Neuronal stem cell (in vitro differentiated cells): ENCODE data around the gene COG4.

ENCODE experiments used
- DNase-seq: peaks from one replicate; pipeline ENCODE4 v3.0.0-alpha.2; 2013; ENCODE audit warnings: low spot score
- H2AFZ ChIP-seq: one replicate; pipeline ENCODE4 v1.6.1; 2013; ENCODE audit warnings: mild to moderate bottlenecking, low read length, inconsistent platforms
- H2AK5ac ChIP-seq: 2 replicates; pipeline ENCODE4 v1.6.1; 2013; ENCODE audit warnings: low read depth, mild to moderate bottlenecking, inconsistent platforms, low read length, moderate library complexity, mixed read lengths
- H2BK120ac ChIP-seq: 2 replicates; pipeline ENCODE4 v1.6.1; 2013; ENCODE audit warnings: low read depth, mild to moderate bottlenecking, inconsistent platforms, low read length, moderate library complexity, mixed read lengths
- H2BK12ac ChIP-seq: one replicate; pipeline ENCODE4 v1.6.1; 2013; ENCODE audit warnings: low read length, inconsistent platforms
- H2BK15ac ChIP-seq: 2 replicates; pipeline ENCODE4 v1.6.1; 2013; ENCODE audit warnings: mild to moderate bottlenecking, low read length, inconsistent platforms, mixed read lengths
- H2BK5ac ChIP-seq: one replicate; pipeline ENCODE4 v1.6.1; 2013; ENCODE audit warnings: inconsistent platforms, mild to moderate bottlenecking, low read length, moderate library complexity
- H3K14ac ChIP-seq: one replicate; pipeline ENCODE4 v1.6.1; 2013; ENCODE audit warnings: low read length, inconsistent platforms
- H3K18ac ChIP-seq: 2 replicates; pipeline ENCODE4 v1.6.1; 2013; ENCODE audit warnings: low read length, inconsistent platforms
- H3K23ac ChIP-seq: 2 replicates; pipeline ENCODE4 v1.6.1; 2013; ENCODE audit warnings: low read depth, mild to moderate bottlenecking, mixed read lengths, low read length, inconsistent platforms; ENCODE audit not compliant: poor library complexity
- H3K27ac ChIP-seq: replicated peaks from 3 replicates; pipeline ENCODE4 v1.5.1; 2013; ENCODE audit warnings: low read length, inconsistent platforms
- H3K27me3 ChIP-seq, 3 experiments: 2 replicates each; pipeline ENCODE4 v1.6.1; 2013; ENCODE audit warnings: low read length in 3 of 3, mild to moderate bottlenecking in 2 of 3, inconsistent platforms in 1 of 3, low read depth in 1 of 3, mixed read lengths in 1 of 3, moderate library complexity in 1 of 3; ENCODE audit not compliant: control insufficient read depth in 3 of 3, insufficient read depth in 3 of 3
- H3K36me3 ChIP-seq, 2 donors: replicated peaks in 1 of 2; 2 replicates each; pipeline ENCODE4 v1.6.1; 2013; ENCODE audit warnings: low read length in 2 of 2; ENCODE audit not compliant: control insufficient read depth in 2 of 2, insufficient read depth in 2 of 2
- H3K4ac ChIP-seq: 2 replicates; pipeline ENCODE4 v1.6.1; 2013; ENCODE audit warnings: inconsistent platforms, mild to moderate bottlenecking, low read length, moderate library complexity
- H3K4me1 ChIP-seq, 2 donors: 1 replicate in 1 of 2; 2 replicates in 1 of 2; pipeline ENCODE4 v1.6.1; 2013; ENCODE audit warnings: low read length in 2 of 2, low read depth in 1 of 2; ENCODE audit not compliant: control insufficient read depth in 2 of 2, insufficient read depth in 1 of 2
- H3K4me2 ChIP-seq: one replicate; pipeline ENCODE4 v1.6.1; 2013; ENCODE audit warnings: mild to moderate bottlenecking, low read length, inconsistent platforms; ENCODE audit not compliant: insufficient read depth, poor library complexity, severe bottlenecking
- H3K4me3 ChIP-seq, 2 donors: 2 replicates each; pipeline ENCODE4 v1.5.1; 2013; ENCODE audit warnings: low read length in 2 of 2, mild to moderate bottlenecking in 2 of 2, inconsistent platforms in 1 of 2, moderate library complexity in 1 of 2
- H3K79me1 ChIP-seq: one replicate; pipeline ENCODE4 v1.6.1; 2013; ENCODE audit warnings: low read depth, mild to moderate bottlenecking, inconsistent platforms, low read length, moderate library complexity
- H3K9ac ChIP-seq: one replicate; pipeline ENCODE4 v1.6.1; 2013; ENCODE audit warnings: mild to moderate bottlenecking, low read depth, low read length, inconsistent platforms; ENCODE audit not compliant: poor library complexity
- H3K9me3 ChIP-seq, 2 donors: replicated peaks in 1 of 2; 2 replicates each; pipeline versions ENCODE3 to v1.6.1; 2013; ENCODE audit warnings: low read length in 2 of 2, mild to moderate bottlenecking in 2 of 2, inconsistent platforms in 1 of 2, low read depth in 1 of 2, mixed read lengths in 1 of 2, moderate library complexity in 1 of 2; ENCODE audit not compliant: control insufficient read depth in 2 of 2, insufficient read depth in 1 of 2
- H4K8ac ChIP-seq: one replicate; pipeline ENCODE4 v1.6.1; 2013; ENCODE audit warnings: low read depth, mild to moderate bottlenecking, inconsistent platforms, low read length, moderate library complexity
- H4K91ac ChIP-seq: one replicate; pipeline ENCODE4 v1.6.1; 2013; ENCODE audit warnings: low read length, low read depth, mild to moderate bottlenecking, inconsistent platforms; ENCODE audit not compliant: poor library complexity
- WGBS, 2 donors: extraction: QIAGEN DNeasy Blood & Tissue Kit; methylation state at CpG; one replicate each; pipeline ENCODE4 v1.1.7; 2013; ENCODE audit warnings: missing lambda C conversion rate in 2 of 2, mixed read lengths in 1 of 2; ENCODE audit not compliant: insufficient read length in 2 of 2, insufficient replicate concordance in 1 of 2; ENCODE audit errors: extremely low coverage in 2 of 2; 5-methylcytosine and 5-hydroxymethylcytosine counted together

The COG4 gene

GRCh38 chr16:70570967-70571570 is 47.7 kb upstream of the COG4 start:
- Histone ChIP-seq H3K4me3 (no peak overlapping the region), H2BK5ac (no peak overlapping the region), H3K4ac (no peak overlapping the region), H3K36me3 (peaks cover 66 to 99% of the 10 kb centered on the region in 2 donors), H2BK12ac (no peak overlapping the region), H4K91ac (no peak overlapping the region), H3K79me1 (no peaks in the 10 kb centered on the region), H3K18ac (no peak overlapping the region), H2BK15ac (no peak overlapping the region), H3K27me3 (no peaks in the 10 kb centered on the region), H3K27ac (no peak overlapping the region), H3K23ac (no peak overlapping the region), H4K8ac (no peak overlapping the region), H2AK5ac (no peak overlapping the region), H3K4me1 (no peaks in the 10 kb centered on the region), H3K9ac (no peak overlapping the region), H2BK120ac (no peak overlapping the region), H3K4me2 (no peak overlapping the region), H3K9me3 (no peaks in the 10 kb centered on the region), H3K14ac (no peak overlapping the region), H2AFZ (no peak overlapping the region)
- WGBS, 2 donors = no CpG with 5 or more reads among the region's 10 CpGs
- DNase-seq = no peak

- H3K4ac ChIP-seq = no peak overlapping the region
- peaks cover 70 to 99% of the 10 kb centered on the region in 2 donors for H3K36me3 ChIP-seq
- no peak overlapping the region for H2BK5ac ChIP-seq
- H2AFZ ChIP-seq = no peak overlapping the region
- no peak overlapping the region for H2BK120ac ChIP-seq
- H3K4me2 ChIP-seq = no peak overlapping the region
- no peak overlapping the region for H3K9ac ChIP-seq
- H3K18ac ChIP-seq = no peak overlapping the region
- DNase-seq = no peak
- H4K8ac ChIP-seq = no peak overlapping the region
- no peak overlapping the region for H2BK15ac ChIP-seq
- no peak overlapping the region for H3K14ac ChIP-seq
- no peak overlapping the region for H3K23ac ChIP-seq
- H4K91ac ChIP-seq = no peak overlapping the region
- H3K79me1 ChIP-seq = no peaks in the 10 kb centered on the region
- H2AK5ac ChIP-seq = no peak overlapping the region
- H2BK12ac ChIP-seq = no peak overlapping the region
- no peaks in the 10 kb centered on the region for H3K27me3 ChIP-seq
- no peak overlapping the region for H3K27ac ChIP-seq
- no peaks in the 10 kb centered on the region for H3K9me3 ChIP-seq
- WGBS, 2 donors = no CpG with 5 or more reads among the region's 6 CpGs
- H3K4me1 ChIP-seq = no peaks in the 10 kb centered on the region
- H3K4me3 ChIP-seq = no peak overlapping the region
These were observed 46.4 kb upstream of the COG4 start for GRCh38 chr16:70569752-70570151.

GRCh38 chr16:70568601-70569237 is 45.4 kb upstream of the COG4 start:
- Histone ChIP-seq H3K18ac (no peak overlapping the region), H3K4me1 (no peaks in the 10 kb centered on the region), H3K36me3 (peaks cover 75 to 99% of the 10 kb centered on the region in 2 donors), H3K14ac (no peak overlapping the region), H3K27me3 (no peaks in the 10 kb centered on the region), H3K9me3 (no peaks in the 10 kb centered on the region), H4K91ac (no peak overlapping the region), H2BK12ac (no peak overlapping the region), H2AK5ac (no peak overlapping the region), H2BK5ac (no peak overlapping the region), H3K79me1 (no peaks in the 10 kb centered on the region), H3K23ac (no peak overlapping the region), H2AFZ (no peak overlapping the region), H4K8ac (no peak overlapping the region), H3K9ac (no peak overlapping the region), H2BK15ac (no peak overlapping the region), H3K4me2 (no peak overlapping the region), H3K4ac (no peak overlapping the region), H3K4me3 (no peak overlapping the region), H2BK120ac (no peak overlapping the region), H3K27ac (no peak overlapping the region)
- no CpG with 5 or more reads among the region's 5 CpGs for WGBS, 2 donors
- DNase-seq = no peak

GRCh38 chr16:70565053-70565452 is 41.7 kb upstream of the COG4 start:
- H3K14ac ChIP-seq = no peak overlapping the region
- WGBS, 2 donors = no CpG with 5 or more reads among the region's 4 CpGs
- no peak overlapping the region for H2BK12ac ChIP-seq
- no peak overlapping the region for H3K27ac ChIP-seq
- no peak overlapping the region for H2BK15ac ChIP-seq
- no peaks in the 10 kb centered on the region for H3K9me3 ChIP-seq
- H3K27me3 ChIP-seq = no peaks in the 10 kb centered on the region
- H2AK5ac ChIP-seq = no peak overlapping the region
- no peak for DNase-seq
- no peak overlapping the region for H2BK120ac ChIP-seq
- H3K4me1 ChIP-seq = no peaks in the 10 kb centered on the region
- no peak overlapping the region for H2BK5ac ChIP-seq
- H3K36me3 ChIP-seq = peaks cover 73 to 99% of the 10 kb centered on the region in 2 donors
- H3K18ac ChIP-seq = no peak overlapping the region
- H3K9ac ChIP-seq = no peak overlapping the region
- H3K4me2 ChIP-seq = no peak overlapping the region
- no peak overlapping the region for H3K4me3 ChIP-seq
- H2AFZ ChIP-seq = no peak overlapping the region
- no peaks in the 10 kb centered on the region for H3K79me1 ChIP-seq
- no peak overlapping the region for H3K23ac ChIP-seq
- no peak overlapping the region for H4K91ac ChIP-seq
- H3K4ac ChIP-seq = no peak overlapping the region
- no peak overlapping the region for H4K8ac ChIP-seq
